GM21423 (cell line): ENCODE data around the gene CREB1.

ENCODE experiments used
- ATAC-seq: cut with Tn5 transposase; IDR thresholded peaks from one replicate; pipeline ENCODE4 v1.9.1; 2021; ENCODE audit warnings: mild to moderate bottlenecking, moderate library complexity; ENCODE audit not compliant: unreplicated experiment

The CREB1 gene

GRCh38 chr2:207540431-207540830, 10.7 kb downstream of the CREB1 start:
- ATAC-seq = no peak

DNA sequence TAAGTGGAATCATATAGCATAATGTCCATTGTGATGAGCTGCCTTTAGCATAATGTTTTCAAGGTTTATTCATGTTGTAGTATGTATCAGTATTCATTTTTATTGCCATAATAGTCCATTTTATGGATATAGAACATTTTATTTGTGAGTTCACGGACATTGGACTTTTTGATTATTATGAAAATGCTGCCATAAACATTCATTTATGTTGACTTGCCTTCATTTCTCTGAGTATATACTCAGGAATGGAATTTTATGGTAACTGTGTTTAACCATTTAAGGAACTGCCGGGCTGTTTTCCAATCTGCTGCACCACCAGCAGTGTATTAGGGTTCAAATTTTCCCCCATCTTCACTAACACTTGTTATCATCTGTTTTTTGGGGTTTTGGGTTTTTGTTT, 12.2 kb downstream of the CREB1 start:
- no peak for ATAC-seq

DNA sequence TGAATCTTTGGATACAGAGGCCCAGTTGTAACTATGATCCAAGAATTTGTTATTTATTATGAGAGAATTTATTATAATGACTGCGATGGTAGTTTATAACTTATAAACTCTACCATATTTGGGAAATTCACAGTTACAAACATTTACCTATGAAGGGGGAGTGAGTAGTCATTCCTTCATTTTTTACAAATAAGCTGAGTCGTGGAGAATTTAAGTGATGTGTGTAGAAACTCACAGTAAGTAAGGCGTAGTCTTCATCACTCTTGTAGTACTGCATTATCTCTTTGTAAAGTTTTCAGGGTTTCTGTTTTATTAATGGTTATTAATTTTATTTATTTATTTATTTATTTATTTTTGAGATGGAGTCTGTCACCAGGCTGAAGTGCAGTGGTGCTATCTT, 13.5 kb downstream of the CREB1 start:
- ATAC-seq = no peak

DNA sequence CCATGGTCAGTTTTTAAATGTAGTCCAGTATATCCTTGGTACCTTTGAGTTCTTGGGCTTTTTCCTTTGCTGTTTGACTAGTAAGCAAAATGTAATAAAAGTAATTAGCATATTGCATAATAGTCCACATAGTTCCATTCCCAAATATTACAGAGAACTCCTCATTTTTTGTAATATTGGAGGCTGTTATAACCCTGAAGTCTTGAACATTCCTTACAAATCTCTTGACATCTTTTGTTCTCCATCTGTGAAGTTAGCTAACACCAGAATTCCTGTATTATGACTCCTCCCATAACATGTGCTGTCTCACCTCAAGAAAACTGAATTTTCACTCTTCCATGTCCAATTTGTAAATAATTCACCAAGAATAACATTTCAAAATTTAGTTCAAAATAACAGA, 17.1 kb downstream of the CREB1 start:
- ATAC-seq = no peak

DNA sequence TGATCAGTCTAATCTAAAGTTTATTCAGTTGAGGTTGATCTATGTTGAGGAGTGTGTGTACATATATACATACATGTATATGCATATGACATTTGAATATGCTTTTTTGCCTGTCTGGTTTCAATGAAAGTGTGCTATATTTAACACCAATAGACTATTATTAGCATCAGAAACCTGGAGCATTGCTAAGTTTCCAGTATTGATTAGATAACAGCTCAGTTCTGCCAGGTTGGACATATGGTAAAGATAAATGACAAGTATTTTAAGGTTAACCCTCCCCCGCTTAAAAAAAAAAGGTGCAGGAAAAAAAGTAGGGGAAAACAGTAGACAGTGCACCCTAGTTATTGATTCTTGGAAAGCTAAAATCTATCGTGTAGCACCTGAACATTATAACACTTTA, 19.4 kb downstream of the CREB1 start:
- no peak for ATAC-seq

GRCh38 chr2:207558079-207558491, 28.3 kb downstream of the CREB1 start:
- ATAC-seq = no peak

GRCh38 chr2:207561386-207562080, 31.8 kb downstream of the CREB1 start:
- ATAC-seq = no peak

GRCh38 chr2:207565736-207566500, 36.2 kb downstream of the CREB1 start:
- ATAC-seq = no peak

GRCh38 chr2:207567671-207568070, 37.9 kb downstream of the CREB1 start:
- no peak for ATAC-seq

DNA sequence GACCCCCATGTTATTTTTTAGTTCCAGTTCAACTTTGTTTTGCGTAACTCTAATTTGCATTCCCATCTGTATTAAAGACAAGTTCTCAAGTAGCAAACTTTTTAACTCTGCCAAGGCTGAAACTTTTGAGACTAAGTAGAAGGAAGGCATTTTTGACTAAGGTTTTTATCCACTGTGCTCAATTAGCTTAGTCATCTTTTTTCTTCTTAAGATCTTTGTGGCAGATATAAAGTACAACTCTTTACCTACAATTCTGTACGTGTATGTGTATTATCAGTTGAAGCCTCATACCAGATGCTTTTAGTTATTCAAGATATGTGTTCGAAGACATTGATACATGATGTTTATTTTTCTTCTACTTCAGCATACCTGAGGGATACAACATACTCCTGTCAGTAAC, 41.6 kb downstream of the CREB1 start:
- ATAC-seq = no peak

- ATAC-seq = no peak
Observed at GRCh38 chr2:207584952-207585351, 55.2 kb downstream of the CREB1 start.

DNA sequence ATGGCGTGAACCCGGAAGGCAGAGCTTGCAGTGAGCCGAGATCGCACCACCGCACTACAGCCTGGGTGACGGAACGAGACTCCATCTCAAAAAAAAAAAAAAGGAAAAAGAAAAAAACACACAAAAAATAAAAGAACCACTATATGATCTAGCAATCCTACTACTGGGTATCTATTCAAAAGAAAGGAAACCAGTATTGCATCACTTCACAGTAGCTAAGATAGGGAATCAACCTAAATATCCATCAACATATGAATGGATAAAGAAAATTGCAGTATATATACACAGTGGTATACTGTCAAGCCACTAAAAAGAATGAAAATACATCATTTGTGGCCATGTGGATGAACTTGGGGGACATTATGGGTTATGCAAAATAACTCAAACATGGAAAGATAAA, 57.5 kb downstream of the CREB1 start:
- no peak for ATAC-seq

DNA sequence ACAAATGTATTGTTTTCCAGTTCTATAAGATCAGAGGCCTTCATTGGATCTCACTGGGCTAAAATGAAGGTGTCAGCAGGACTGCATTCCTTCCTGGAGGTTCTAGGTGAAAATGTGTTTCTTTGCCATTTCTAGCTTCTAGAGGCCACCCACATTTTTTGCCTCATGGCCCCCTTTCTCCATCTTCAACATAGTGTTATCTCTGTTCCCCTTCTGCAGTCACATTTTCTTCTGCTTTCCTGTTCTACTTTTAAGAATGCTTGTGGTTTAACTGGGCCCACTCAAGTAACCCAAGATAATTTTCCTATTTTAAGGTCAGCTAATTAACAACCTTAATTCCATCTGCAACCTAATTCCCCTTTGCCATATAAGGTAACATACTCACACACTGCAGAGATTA, 59.4 kb downstream of the CREB1 start:
- ATAC-seq = no peak

- no peak for ATAC-seq
Observed at GRCh38 chr2:207593277-207593676, 63.5 kb downstream of the CREB1 start.

GRCh38 chr2:207594264-207594663, 64.5 kb downstream of the CREB1 start:
- no peak for ATAC-seq

DNA sequence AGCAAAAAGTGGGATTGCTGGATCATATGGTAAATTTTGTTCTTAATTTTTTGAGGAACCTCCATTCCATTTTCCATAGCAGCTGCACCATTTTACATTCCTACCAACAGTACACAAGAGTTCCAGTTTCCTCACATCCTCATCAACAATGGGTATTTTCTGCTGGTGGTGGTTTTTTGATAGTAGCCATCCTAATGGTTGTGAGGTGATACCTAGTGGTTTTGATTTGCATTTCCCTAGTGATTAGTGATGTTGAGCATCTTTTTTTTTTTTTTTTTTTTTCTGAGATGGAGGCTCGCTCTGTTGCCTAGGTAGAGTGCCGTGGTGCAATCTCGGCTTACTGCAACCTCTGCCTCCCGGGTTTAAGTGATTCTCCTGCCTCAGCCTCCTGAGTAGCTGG, 65.0 kb downstream of the CREB1 start:
- no peak for ATAC-seq

GRCh38 chr2:207599636-207600035, 69.9 kb downstream of the CREB1 start:
- no peak for ATAC-seq

GRCh38 chr2:207600231-207600630, 70.5 kb downstream of the CREB1 start:
- ATAC-seq = no peak

DNA sequence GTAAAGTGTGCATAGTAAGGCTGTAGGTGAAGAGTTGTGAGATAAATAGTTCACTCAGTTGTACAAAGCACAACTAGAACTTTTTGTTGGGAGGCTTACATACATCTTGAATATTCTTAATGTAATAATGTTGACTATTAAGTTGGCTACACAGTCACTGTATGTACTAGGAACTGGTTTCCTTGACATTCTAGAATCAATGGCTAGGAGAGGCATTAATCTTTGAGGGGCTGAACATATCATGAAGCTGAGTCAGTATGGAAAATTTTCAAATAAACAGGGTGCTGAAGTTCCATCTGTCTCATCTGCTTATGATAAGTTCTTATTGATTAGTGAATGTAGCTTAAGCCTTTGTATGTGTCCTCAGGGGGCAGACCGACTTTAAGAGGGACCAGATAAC, 72.0 kb downstream of the CREB1 start:
- ATAC-seq = no peak

DNA sequence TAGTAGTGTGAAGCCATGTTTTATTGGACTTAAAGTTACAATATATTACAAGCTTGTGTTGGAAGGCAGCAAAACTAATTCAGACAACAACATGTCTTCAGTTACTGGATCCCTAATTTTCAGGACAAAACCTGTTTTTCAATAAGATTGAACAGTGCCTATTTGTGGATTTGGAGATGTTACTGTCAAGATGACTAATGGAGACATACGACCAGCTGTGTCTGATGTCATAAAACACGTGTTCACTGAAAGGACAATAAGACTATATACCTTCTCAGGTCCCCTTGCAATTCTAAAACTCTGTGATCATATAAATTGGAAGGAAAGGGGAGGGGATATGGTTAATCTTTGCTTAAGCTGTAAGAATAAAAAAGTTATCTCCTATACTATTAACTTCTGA, 73.7 kb downstream of the CREB1 start:
- ATAC-seq = no peak

DNA sequence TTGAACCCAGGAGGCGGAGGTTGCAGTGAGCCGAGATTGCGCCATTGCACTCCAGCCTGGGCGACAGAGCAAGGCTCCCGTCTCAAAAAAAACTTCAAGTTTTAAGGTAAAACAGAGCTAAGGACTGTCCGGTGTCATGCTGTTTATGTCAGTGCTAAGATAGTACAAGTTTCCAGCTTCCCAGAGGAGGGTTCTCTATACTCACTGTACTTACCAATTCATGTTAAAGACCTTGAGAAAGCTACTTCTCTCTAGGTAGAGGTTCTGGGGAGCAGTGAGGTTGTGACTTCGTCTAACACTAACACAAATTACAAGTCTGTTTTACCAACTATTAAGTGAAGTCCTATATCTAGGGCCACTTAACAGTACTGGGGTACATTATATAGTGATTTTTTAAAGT, 76.6 kb downstream of the CREB1 start:
- no peak for ATAC-seq

DNA sequence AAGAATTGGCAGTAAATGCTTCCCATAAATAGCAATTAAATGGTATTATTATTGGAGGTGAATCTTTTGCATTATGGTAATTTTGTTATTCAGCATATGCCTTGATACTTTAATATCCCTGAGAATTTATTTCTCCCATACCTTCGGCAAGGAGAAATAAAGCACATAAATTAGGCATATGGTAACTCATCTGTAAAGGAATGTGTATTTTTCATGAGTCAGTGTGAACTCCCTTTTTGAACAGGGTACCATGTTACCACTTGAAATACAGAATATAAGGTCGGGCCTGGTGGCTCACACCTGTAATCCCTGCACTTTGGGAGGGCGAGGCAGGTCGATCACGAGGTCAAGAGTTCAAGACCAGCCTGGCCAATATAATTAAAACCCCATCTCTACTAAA, 77.1 kb downstream of the CREB1 start:
- no peak for ATAC-seq

DNA sequence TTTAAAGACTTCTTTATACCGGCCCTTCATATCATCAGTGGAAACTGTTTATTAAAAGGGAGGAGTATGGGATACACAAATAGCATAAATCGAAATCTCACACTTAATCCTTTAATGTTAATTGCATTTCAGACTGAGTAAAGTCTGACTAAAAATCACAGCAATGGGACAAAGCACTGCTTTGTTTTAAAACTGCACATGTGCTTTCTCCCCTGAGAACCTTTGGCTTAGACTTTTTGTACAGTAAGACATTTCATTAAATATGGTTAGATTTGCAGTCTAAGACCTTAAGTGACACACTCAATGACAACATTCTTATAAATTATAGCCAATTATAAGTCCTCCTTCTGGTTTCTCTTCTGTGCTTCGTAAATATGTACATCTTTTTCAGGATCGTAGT, 83.0 kb downstream of the CREB1 start:
- no peak for ATAC-seq
